Endothelial cell of umbilical vein (primary cell): ENCODE data around the gene KCP.

Experiments
- EZH2 ChIP-seq: IDR thresholded peaks from 2 replicates; pipeline ENCODE4 v1.6.1; 2012; ENCODE audit warnings: borderline replicate concordance, low read depth, mild to moderate bottlenecking, moderate library complexity, low read length, inconsistent platforms; ENCODE audit not compliant: severe bottlenecking
- FOS ChIP-seq: IDR thresholded peaks from 2 replicates; pipeline ENCODE4 v1.6.1; 2011; ENCODE audit warnings: mild to moderate bottlenecking, low read length, moderate library complexity, borderline replicate concordance; ENCODE audit not compliant: insufficient read depth
- GATA2 ChIP-seq: IDR thresholded peaks from 2 replicates; pipeline ENCODE4 v1.7.0; 2011; ENCODE audit warnings: low read depth, mild to moderate bottlenecking, moderate library complexity, mixed read lengths, low read length; ENCODE audit not compliant: insufficient read length, insufficient read depth
- MAX ChIP-seq: IDR thresholded peaks from 2 replicates; pipeline ENCODE4 v1.6.1; 2011; ENCODE audit not compliant: insufficient read depth, insufficient read length
- POLR2A ChIP-seq: IDR thresholded peaks from 2 replicates; pipeline ENCODE4 v1.6.1; 2012; ENCODE audit warnings: low read depth, mild to moderate bottlenecking, control low read depth, low read length
- POLR2AphosphoS5 ChIP-seq: IDR thresholded peaks from 2 replicates; pipeline ENCODE4 v1.6.1; 2012; ENCODE audit warnings: low read depth, mild to moderate bottlenecking, control low read depth, low read length, moderate library complexity; ENCODE audit not compliant: insufficient read depth
- TF ChIP-seq, protein P1 (sequence below), 2 donors: IDR thresholded peaks; 1 replicate in 1 of 2; 2 replicates in 1 of 2; pipeline ENCODE4 v1.5.1; 2011; ENCODE audit warnings: low read length in 2 of 2, mild to moderate bottlenecking in 2 of 2, moderate library complexity in 2 of 2, control low read depth in 1 of 2, inconsistent platforms in 1 of 2, low read depth in 1 of 2; ENCODE audit not compliant: insufficient read depth in 1 of 2; ENCODE audit errors: extremely low read depth in 1 of 2

DNA sequence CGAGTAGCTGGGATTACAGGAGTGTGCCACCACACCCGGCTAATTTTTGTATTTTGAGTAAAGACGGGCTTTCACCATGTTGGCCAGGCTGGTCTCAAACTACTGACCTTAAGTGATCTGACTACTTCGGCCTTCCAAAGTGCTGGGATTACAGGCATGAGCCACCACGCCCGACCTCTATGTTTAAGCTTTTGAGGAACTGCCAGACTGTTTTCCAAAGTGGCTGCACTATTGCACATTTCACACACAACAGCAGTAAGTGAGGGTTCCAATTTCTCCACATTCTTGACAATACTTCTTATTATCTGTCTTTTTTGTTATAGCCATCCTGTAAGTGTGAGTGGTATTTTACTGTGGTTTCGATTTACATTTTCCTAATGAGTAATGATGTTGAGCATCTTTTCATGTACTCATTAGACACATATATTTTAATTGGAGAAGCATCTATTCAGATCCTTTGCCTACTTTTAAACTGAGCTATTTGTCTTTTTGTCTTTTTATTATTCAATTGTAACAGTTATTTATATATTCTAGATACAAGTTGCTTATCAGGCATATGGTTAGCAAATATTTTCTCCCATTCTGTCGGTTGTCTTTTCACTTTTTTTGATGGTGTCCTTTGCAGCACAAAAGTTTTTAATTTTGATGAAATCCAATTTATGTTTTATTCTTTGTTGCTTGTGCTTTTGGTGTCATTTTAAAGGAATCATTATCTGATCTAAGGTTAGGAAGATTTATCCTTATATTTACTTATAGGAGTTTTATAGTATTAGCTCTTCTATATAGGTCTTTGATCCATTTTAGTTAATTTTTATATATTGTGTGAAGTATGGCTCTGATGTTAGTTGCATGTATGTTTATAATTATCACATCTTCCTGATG lies 14.4 kb upstream of the KCP start:
- TF ChIP-seq, protein P1, sequence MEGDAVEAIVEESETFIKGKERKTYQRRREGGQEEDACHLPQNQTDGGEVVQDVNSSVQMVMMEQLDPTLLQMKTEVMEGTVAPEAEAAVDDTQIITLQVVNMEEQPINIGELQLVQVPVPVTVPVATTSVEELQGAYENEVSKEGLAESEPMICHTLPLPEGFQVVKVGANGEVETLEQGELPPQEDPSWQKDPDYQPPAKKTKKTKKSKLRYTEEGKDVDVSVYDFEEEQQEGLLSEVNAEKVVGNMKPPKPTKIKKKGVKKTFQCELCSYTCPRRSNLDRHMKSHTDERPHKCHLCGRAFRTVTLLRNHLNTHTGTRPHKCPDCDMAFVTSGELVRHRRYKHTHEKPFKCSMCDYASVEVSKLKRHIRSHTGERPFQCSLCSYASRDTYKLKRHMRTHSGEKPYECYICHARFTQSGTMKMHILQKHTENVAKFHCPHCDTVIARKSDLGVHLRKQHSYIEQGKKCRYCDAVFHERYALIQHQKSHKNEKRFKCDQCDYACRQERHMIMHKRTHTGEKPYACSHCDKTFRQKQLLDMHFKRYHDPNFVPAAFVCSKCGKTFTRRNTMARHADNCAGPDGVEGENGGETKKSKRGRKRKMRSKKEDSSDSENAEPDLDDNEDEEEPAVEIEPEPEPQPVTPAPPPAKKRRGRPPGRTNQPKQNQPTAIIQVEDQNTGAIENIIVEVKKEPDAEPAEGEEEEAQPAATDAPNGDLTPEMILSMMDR (IDR thresholded peaks at IDR 0.05; ENCODE audit: extremely low read depth in 1 of 2, insufficient read depth in 1 of 2, low read depth in 1 of 2, low read length in 2 of 2) = no peak
- TF ChIP-seq EZH2 (no peak), POLR2A (no peak), POLR2AphosphoS5 (no peak), MAX (no peak), FOS (no peak), GATA2 (no peak)
